Measurements from ENCODE around the gene ZNF770.
"Not testable (repeated sequence)": the region's sequence is repeated elsewhere in the genome, so short reads cannot be mapped to it uniquely, and the experiment has no call there.

ZNF770 gene

DNA sequence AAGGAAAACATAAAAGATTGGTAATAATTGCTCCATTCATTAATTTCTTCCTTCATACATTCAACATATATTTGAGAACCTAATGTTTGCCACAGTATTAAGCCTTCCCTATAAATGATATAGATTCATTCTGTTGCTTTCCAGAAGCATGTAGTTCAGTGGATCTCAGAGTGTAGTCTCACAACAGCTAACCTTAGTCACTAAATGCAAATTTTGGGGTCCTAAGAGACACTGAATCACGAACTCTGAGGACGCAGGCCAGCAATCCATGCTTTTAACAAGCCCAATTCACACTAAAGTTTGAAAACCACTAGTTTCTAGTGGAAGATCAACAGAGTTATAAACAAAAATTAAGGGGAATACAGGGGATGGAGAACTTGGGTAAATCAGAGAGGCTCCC, 11.3 kb downstream of the ZNF770 start:
- H2AFZ ChIP-seq (ENCODE audit: low read length): no peak overlapping the region
- peaks cover 4 to 38% of the 10 kb centered on the region in 2 donors for H3K36me3 ChIP-seq (replicated peaks in 1 of 2; ENCODE audit: control insufficient read depth in 2 of 2, insufficient read depth in 2 of 2, low read length in 2 of 2)
- H3K9me3 ChIP-seq (replicated peaks in 1 of 2; ENCODE audit: control insufficient read depth in 2 of 2, insufficient read depth in 1 of 2, low read depth in 1 of 2, low read length in 2 of 2): no peaks in the 10 kb centered on the region
- H4K8ac ChIP-seq (ENCODE audit: low read depth, low read length): no peak overlapping the region
- no peak overlapping the region for H2BK15ac ChIP-seq (ENCODE audit: low read length)
- H3K79me1 ChIP-seq (ENCODE audit: low read depth, low read length): no peaks in the 10 kb centered on the region
- H2BK120ac ChIP-seq (ENCODE audit: low read depth, low read length): no peak overlapping the region
- no peak overlapping the region for H3K14ac ChIP-seq (ENCODE audit: low read length)
- no peak overlapping the region for H4K91ac ChIP-seq (ENCODE audit: low read depth, low read length, poor library complexity)
- no peak overlapping the region for H3K23ac ChIP-seq (ENCODE audit: low read depth, low read length, poor library complexity)
- DNase-seq (ENCODE audit: low spot score): no peak
- H3K4me2 ChIP-seq (ENCODE audit: insufficient read depth, low read length, poor library complexity, severe bottlenecking): no peak overlapping the region
- no peak overlapping the region for H2AK5ac ChIP-seq (ENCODE audit: low read depth, low read length)
- H3K9ac ChIP-seq (ENCODE audit: low read depth, low read length, poor library complexity): no peak overlapping the region
- H3K27me3 ChIP-seq (ENCODE audit: control insufficient read depth in 3 of 3, insufficient read depth in 3 of 3, low read depth in 1 of 3, low read length in 3 of 3): no peaks in the 10 kb centered on the region
- no peak overlapping the region for H3K4ac ChIP-seq (ENCODE audit: low read length)
- no peaks in the 10 kb centered on the region for H3K4me1 ChIP-seq (ENCODE audit: control insufficient read depth in 2 of 2, insufficient read depth in 1 of 2, low read depth in 1 of 2, low read length in 2 of 2)
- no peak overlapping the region for H3K18ac ChIP-seq (ENCODE audit: low read length)
- no peak overlapping the region for H2BK5ac ChIP-seq (ENCODE audit: low read length)
- no peak overlapping the region for H2BK12ac ChIP-seq (ENCODE audit: low read length)
- no peak overlapping the region for H3K4me3 ChIP-seq (ENCODE audit: low read length in 2 of 2)
- no peak overlapping the region for H3K27ac ChIP-seq (replicated peaks; ENCODE audit: low read length)
- no CpG with 5 or more reads among the region's 2 CpGs for WGBS, 2 donors (ENCODE audit: extremely low coverage in 2 of 2, insufficient read length in 2 of 2, insufficient replicate concordance in 1 of 2)

DNA sequence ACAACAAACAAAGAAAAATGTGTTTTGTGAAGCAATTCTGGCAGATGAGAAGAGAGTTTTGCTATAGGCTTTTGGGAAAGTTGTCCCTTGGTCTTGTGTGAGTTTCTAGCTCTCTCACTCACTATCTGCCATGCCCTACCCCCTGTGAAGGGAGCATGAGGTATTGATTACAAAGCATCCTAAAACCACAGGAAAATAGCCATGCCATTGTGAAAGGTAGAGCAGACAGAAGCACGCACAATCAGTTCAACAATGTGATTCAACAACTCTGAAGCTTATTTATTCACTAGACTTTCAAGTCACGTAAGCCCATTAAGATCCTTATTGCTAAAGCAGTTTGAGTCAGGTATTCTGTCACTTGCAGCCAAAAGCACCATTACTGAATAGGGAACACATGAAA, 12.0 kb downstream of the ZNF770 start:
- no peak overlapping the region for H3K27ac ChIP-seq (replicated peaks; ENCODE audit: low read length)
- DNase-seq (ENCODE audit: low spot score): no peak
- no peaks in the 10 kb centered on the region for H3K79me1 ChIP-seq (ENCODE audit: low read depth, low read length)
- WGBS, 2 donors (ENCODE audit: extremely low coverage in 2 of 2, insufficient read length in 2 of 2, insufficient replicate concordance in 1 of 2): no CpG with 5 or more reads among the region's 2 CpGs
- no peak overlapping the region for H3K9ac ChIP-seq (ENCODE audit: low read depth, low read length, poor library complexity)
- no peaks in the 10 kb centered on the region for H3K27me3 ChIP-seq (ENCODE audit: control insufficient read depth in 3 of 3, insufficient read depth in 3 of 3, low read depth in 1 of 3, low read length in 3 of 3)
- no peak overlapping the region for H3K4me3 ChIP-seq (ENCODE audit: low read length in 2 of 2)
- H3K18ac ChIP-seq (ENCODE audit: low read length): no peak overlapping the region
- no peak overlapping the region for H2BK12ac ChIP-seq (ENCODE audit: low read length)
- H3K4me2 ChIP-seq (ENCODE audit: insufficient read depth, low read length, poor library complexity, severe bottlenecking): no peak overlapping the region
- no peak overlapping the region for H3K4ac ChIP-seq (ENCODE audit: low read length)
- H2AK5ac ChIP-seq (ENCODE audit: low read depth, low read length): no peak overlapping the region
- H3K4me1 ChIP-seq (ENCODE audit: control insufficient read depth in 2 of 2, insufficient read depth in 1 of 2, low read depth in 1 of 2, low read length in 2 of 2): no peaks in the 10 kb centered on the region
- no peak overlapping the region for H2AFZ ChIP-seq (ENCODE audit: low read length)
- peaks cover 2 to 31% of the 10 kb centered on the region in 2 donors for H3K36me3 ChIP-seq (replicated peaks in 1 of 2; ENCODE audit: control insufficient read depth in 2 of 2, insufficient read depth in 2 of 2, low read length in 2 of 2)
- H2BK15ac ChIP-seq (ENCODE audit: low read length): no peak overlapping the region
- no peak overlapping the region for H2BK120ac ChIP-seq (ENCODE audit: low read depth, low read length)
- H3K14ac ChIP-seq (ENCODE audit: low read length): no peak overlapping the region
- no peak overlapping the region for H4K91ac ChIP-seq (ENCODE audit: low read depth, low read length, poor library complexity)
- no peaks in the 10 kb centered on the region for H3K9me3 ChIP-seq (replicated peaks in 1 of 2; ENCODE audit: control insufficient read depth in 2 of 2, insufficient read depth in 1 of 2, low read depth in 1 of 2, low read length in 2 of 2)
- H4K8ac ChIP-seq (ENCODE audit: low read depth, low read length): no peak overlapping the region
- H2BK5ac ChIP-seq (ENCODE audit: low read length): no peak overlapping the region
- no peak overlapping the region for H3K23ac ChIP-seq (ENCODE audit: low read depth, low read length, poor library complexity)

DNA sequence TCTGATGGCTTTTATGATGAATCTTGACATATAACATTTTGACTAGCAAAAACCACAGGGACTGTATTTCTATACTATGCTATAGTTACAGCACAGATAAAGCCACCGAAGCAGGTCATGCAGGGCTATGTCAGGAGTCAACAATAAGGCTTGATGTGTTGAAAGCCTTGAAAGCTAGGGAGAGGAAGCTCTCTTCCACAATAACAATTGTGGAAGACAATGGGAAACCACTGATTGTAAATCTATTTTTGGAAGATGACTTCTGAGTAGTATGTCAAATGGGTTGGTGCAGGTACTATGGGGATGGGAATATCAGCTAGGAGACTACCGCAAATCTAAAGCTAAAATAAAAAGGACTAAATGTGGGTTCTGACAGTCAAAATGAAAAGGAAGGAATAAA, 14.6 kb downstream of the ZNF770 start:
- H3K27ac ChIP-seq (replicated peaks; ENCODE audit: low read length): no peak overlapping the region
- H2AK5ac ChIP-seq (ENCODE audit: low read depth, low read length): no peak overlapping the region
- no peaks in the 10 kb centered on the region for H3K27me3 ChIP-seq (ENCODE audit: control insufficient read depth in 3 of 3, insufficient read depth in 3 of 3, low read depth in 1 of 3, low read length in 3 of 3)
- H3K14ac ChIP-seq (ENCODE audit: low read length): no peak overlapping the region
- H2BK5ac ChIP-seq (ENCODE audit: low read length): no peak overlapping the region
- H2BK120ac ChIP-seq (ENCODE audit: low read depth, low read length): no peak overlapping the region
- H2BK12ac ChIP-seq (ENCODE audit: low read length): no peak overlapping the region
- no peak overlapping the region for H3K4ac ChIP-seq (ENCODE audit: low read length)
- no peak overlapping the region for H3K18ac ChIP-seq (ENCODE audit: low read length)
- H2AFZ ChIP-seq (ENCODE audit: low read length): no peak overlapping the region
- peaks cover 2 to 13% of the 10 kb centered on the region in 2 donors for H3K36me3 ChIP-seq (replicated peaks in 1 of 2; ENCODE audit: control insufficient read depth in 2 of 2, insufficient read depth in 2 of 2, low read length in 2 of 2)
- H3K9ac ChIP-seq (ENCODE audit: low read depth, low read length, poor library complexity): no peak overlapping the region
- H4K8ac ChIP-seq (ENCODE audit: low read depth, low read length): no peak overlapping the region
- H4K91ac ChIP-seq (ENCODE audit: low read depth, low read length, poor library complexity): no peak overlapping the region
- WGBS, 2 donors (ENCODE audit: extremely low coverage in 2 of 2, insufficient read length in 2 of 2, insufficient replicate concordance in 1 of 2): no CpG with 5 or more reads among the region's 2 CpGs
- no peak overlapping the region for H3K23ac ChIP-seq (ENCODE audit: low read depth, low read length, poor library complexity)
- H3K79me1 ChIP-seq (ENCODE audit: low read depth, low read length): peaks cover 4% of the 10 kb centered on the region
- H3K4me2 ChIP-seq (ENCODE audit: insufficient read depth, low read length, poor library complexity, severe bottlenecking): no peak overlapping the region
- peaks cover 0 to 4% of the 10 kb centered on the region in 2 donors for H3K4me1 ChIP-seq (ENCODE audit: control insufficient read depth in 2 of 2, insufficient read depth in 1 of 2, low read depth in 1 of 2, low read length in 2 of 2)
- H3K4me3 ChIP-seq (ENCODE audit: low read length in 2 of 2): no peak overlapping the region
- DNase-seq (ENCODE audit: low spot score): no peak
- no peak overlapping the region for H2BK15ac ChIP-seq (ENCODE audit: low read length)
- H3K9me3 ChIP-seq (replicated peaks in 1 of 2; ENCODE audit: control insufficient read depth in 2 of 2, insufficient read depth in 1 of 2, low read depth in 1 of 2, low read length in 2 of 2): no peaks in the 10 kb centered on the region

DNA sequence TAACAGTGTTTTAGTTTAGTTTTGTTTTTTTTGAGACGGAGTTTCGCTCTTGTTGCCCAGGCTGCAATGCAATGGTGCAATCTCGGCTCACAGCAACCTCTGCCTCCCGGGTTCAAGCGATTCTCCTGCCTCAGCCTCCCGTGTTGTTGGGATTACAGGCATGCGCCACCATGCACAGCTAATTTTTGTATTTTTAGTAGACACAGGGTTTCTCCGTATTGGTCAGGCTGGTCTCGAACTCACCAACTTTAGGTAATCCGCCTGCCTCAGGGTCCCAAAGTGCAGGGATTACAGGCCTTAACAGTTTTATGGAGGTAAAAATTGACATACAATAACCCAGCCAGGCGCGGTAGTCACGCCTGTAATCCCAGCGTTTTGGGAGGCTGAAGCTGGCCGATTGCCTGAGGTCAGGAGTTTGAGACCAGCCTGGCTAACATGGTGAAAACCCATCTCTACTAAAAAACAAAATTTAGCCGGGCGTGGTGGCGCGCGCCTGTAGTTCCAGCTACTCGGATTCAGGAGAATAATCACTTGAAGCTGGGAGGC, 17.9 kb downstream of the ZNF770 start:
- H4K91ac ChIP-seq (ENCODE audit: low read depth, low read length, poor library complexity); H2BK12ac ChIP-seq (ENCODE audit: low read length); H3K27me3 ChIP-seq (ENCODE audit: control insufficient read depth in 3 of 3, insufficient read depth in 3 of 3, low read depth in 1 of 3, low read length in 3 of 3); H2BK5ac ChIP-seq (ENCODE audit: low read length); H3K18ac ChIP-seq (ENCODE audit: low read length); H3K9ac ChIP-seq (ENCODE audit: low read depth, low read length, poor library complexity); H3K4ac ChIP-seq (ENCODE audit: low read length); DNase-seq (ENCODE audit: low spot score); H3K4me1 ChIP-seq (ENCODE audit: control insufficient read depth in 2 of 2, insufficient read depth in 1 of 2, low read depth in 1 of 2, low read length in 2 of 2); H3K14ac ChIP-seq (ENCODE audit: low read length); H3K23ac ChIP-seq (ENCODE audit: low read depth, low read length, poor library complexity); H3K4me2 ChIP-seq (ENCODE audit: insufficient read depth, low read length, poor library complexity, severe bottlenecking); H2AK5ac ChIP-seq (ENCODE audit: low read depth, low read length); H2BK15ac ChIP-seq (ENCODE audit: low read length); H4K8ac ChIP-seq (ENCODE audit: low read depth, low read length); H3K27ac ChIP-seq (replicated peaks; ENCODE audit: low read length); H3K9me3 ChIP-seq (replicated peaks in 1 of 2; ENCODE audit: control insufficient read depth in 2 of 2, insufficient read depth in 1 of 2, low read depth in 1 of 2, low read length in 2 of 2); H3K79me1 ChIP-seq (ENCODE audit: low read depth, low read length); H2BK120ac ChIP-seq (ENCODE audit: low read depth, low read length): not testable (repeated sequence)
- H3K4me3 ChIP-seq (ENCODE audit: low read length in 2 of 2): peak overlapping the region in 1 of 2 donors; percentile 85
- no CpG with 5 or more reads among the region's 21 CpGs for WGBS, 2 donors (ENCODE audit: extremely low coverage in 2 of 2, insufficient read length in 2 of 2, insufficient replicate concordance in 1 of 2)
- peaks cover 0 to 15% of the 10 kb centered on the region in 2 donors for H3K36me3 ChIP-seq (replicated peaks in 1 of 2; ENCODE audit: control insufficient read depth in 2 of 2, insufficient read depth in 2 of 2, low read length in 2 of 2)
- H2AFZ ChIP-seq (ENCODE audit: low read length): peak overlapping the region; percentile 90
